OCI-LY7 (cell line): ENCODE data around the gene UNC13A. TPM values are rescaled to one million over a fixed set of nuclear protein-coding genes. Genes with fewer than 3 reads are reported as not detected.

Experiments
- BruUV-seq: library from RNA; stranded (reverse); fragments of 400-500 nt; replicated peaks from 2 replicates; lab custom pipeline; 2021; lab: Mats Ljungman, UMichigan
- CTCF ChIA-PET: fragments of 300-600 bp; sonication (Branson Sonifier 250); formaldehyde crosslinking; loops from one replicate; lab custom pipeline; 2022; ENCODE audit warnings: antibody characterized with exemption; ENCODE audit not compliant: unreplicated experiment; lab: Charles Lee
- POLR2A ChIA-PET: fragments of 300-600 bp; sonication (Branson Sonifier 250); formaldehyde crosslinking; loops from one replicate; lab custom pipeline; 2022; ENCODE audit warnings: antibody characterized with exemption; lab: Charles Lee
- DNase-seq: peaks from one replicate; pipeline ENCODE4 v3.0.0-alpha.2; 2015; ENCODE audit warnings: low spot score
- H2AFZ ChIP-seq: fragments of 200-600 bp; sonication (generic), shearing (Covaris generic); 2 replicates; pipeline ENCODE4 v1.6.1; 2014; ENCODE audit warnings: mild to moderate bottlenecking, antibody characterized with exemption, low read length, moderate library complexity
- H3K27ac ChIP-seq: fragments of 200-600 bp; sonication (generic); 2 replicates; pipeline ENCODE4 v1.5.1; 2014; ENCODE audit warnings: mixed run types, low read depth, mild to moderate bottlenecking, moderate library complexity, low read length, inconsistent platforms; ENCODE audit not compliant: poor library complexity, severe bottlenecking
- H3K36me3 ChIP-seq: fragments of 200-600 bp; sonication (generic); 2 replicates; pipeline ENCODE4 v1.6.1; 2014; ENCODE audit warnings: mild to moderate bottlenecking, antibody characterized with exemption, low read length, moderate library complexity, mixed read lengths; ENCODE audit not compliant: insufficient read depth
- H3K4me1 ChIP-seq: fragments of 200-600 bp; sonication (generic); 2 replicates; pipeline ENCODE4 v1.5.1; 2014; ENCODE audit warnings: mild to moderate bottlenecking, low read length; ENCODE audit not compliant: insufficient read depth, poor library complexity, severe bottlenecking
- H3K4me2 ChIP-seq: fragments of 200-600 bp; sonication (generic); 2 replicates; pipeline ENCODE4 v1.6.1; 2014; ENCODE audit warnings: mild to moderate bottlenecking, low read length
- H3K4me3 ChIP-seq: fragments of 200-600 bp; sonication (generic); 2 replicates; pipeline ENCODE4 v1.5.1; 2014; ENCODE audit warnings: mild to moderate bottlenecking, low read depth, low read length; ENCODE audit not compliant: poor library complexity, severe bottlenecking
- H3K79me2 ChIP-seq: fragments of 200-600 bp; sonication (generic); 2 replicates; pipeline ENCODE4 v1.6.1; 2016; ENCODE audit warnings: low read depth, mild to moderate bottlenecking, low read length, moderate library complexity, mixed read lengths; ENCODE audit not compliant: insufficient read depth
- H3K9me2 ChIP-seq: fragments of 200-600 bp; sonication (generic); 2 replicates; pipeline ENCODE4 v1.6.1; 2016; ENCODE audit warnings: mild to moderate bottlenecking, low read length, mixed read lengths; ENCODE audit not compliant: insufficient read depth
- H3K9me3 ChIP-seq: fragments of 200-600 bp; sonication (generic); 2 replicates; pipeline ENCODE4 v1.6.1; 2014; ENCODE audit warnings: mild to moderate bottlenecking, mixed run types, low read length, mixed read lengths
- H4K20me1 ChIP-seq: fragments of 200-600 bp; sonication (generic); 2 replicates; pipeline ENCODE4 v1.6.1; 2014; ENCODE audit warnings: mild to moderate bottlenecking, antibody characterized with exemption, low read length, moderate library complexity, mixed read lengths; ENCODE audit not compliant: insufficient read depth
- CTCF ChIP-seq: fragments of 200-600 bp; sonication (generic); conservative IDR thresholded peaks from 2 replicates; pipeline ENCODE4 v1.5.1; 2014; ENCODE audit warnings: mild to moderate bottlenecking, antibody characterized with exemption, low read length, moderate library complexity, mixed read lengths
- EZH2phosphoT487 ChIP-seq: fragments of 200-600 bp; sonication (generic); IDR thresholded peaks from 2 replicates; pipeline ENCODE4 v1.6.1; 2018; ENCODE audit warnings: low read depth, borderline replicate concordance, mild to moderate bottlenecking, mixed run types, antibody characterized with exemption, low read length, moderate library complexity, mixed read lengths
- intact Hi-C: fragments of 100-400 bp; cut with micrococcal nuclease; formaldehyde crosslinking; loops from one replicate; pipeline ENCODE4 v1.10.0; 2022; ENCODE audit not compliant: unreplicated experiment
- total RNA-seq, 2 experiments: library from RNA; depleted of rRNA in 1 of 2; stranded (reverse); fragments of >200 nt in 1 of 2; shearing (Covaris generic) in 1 of 2; gene quantifications; 2 replicates each; pipeline ENCODE4 v1.2.3, GENCODE V29; 2014 to 2022

Gene UNC13A
- total RNA-seq, 2 experiments from 2014 or later, result 0.72 to 0.92 TPM

GRCh38 chr19:17557466-17557865, 130.7 kb downstream of the UNC13A start:
- peaks cover 14% of the 10 kb centered on the region for H3K4me1 ChIP-seq
- H3K9me3 ChIP-seq, result no peaks in the 10 kb centered on the region
- H3K4me2 ChIP-seq, result no peak overlapping the region
- no TSS peak for BruUV-seq
- DNase-seq, result no peak
- no peak overlapping the region for H3K4me3 ChIP-seq
- intact Hi-C loops, result no loop called here
- ChIA-PET CTCF (no interaction called here), POLR2A (interaction anchor here (1.2 kb wide), 1 partner anchor 290 kb away, joined by 7 read pairs; the partner anchor contains the start of gene JAK3)
- 0 out of 2 replicates have a peak, but pooled peaks cover 4% of the 10 kb centered on the region for H4K20me1 ChIP-seq
- H3K36me3 ChIP-seq, result peaks cover 64% of the 10 kb centered on the region
- no peak overlapping the region for H3K27ac ChIP-seq
- no peak for TF ChIP-seq CTCF
- TF ChIP-seq EZH2phosphoT487, result no peak
- H3K79me2 ChIP-seq, result peaks cover 24% of the 10 kb centered on the region
- H2AFZ ChIP-seq, result no peak overlapping the region
- no peaks in the 10 kb centered on the region for H3K9me2 ChIP-seq

- Histone ChIP-seq H4K20me1 (0 out of 2 replicates have a peak, but pooled peaks cover 4% of the 10 kb centered on the region), H3K79me2 (peaks cover 24% of the 10 kb centered on the region), H2AFZ (no peak overlapping the region), H3K9me3 (no peaks in the 10 kb centered on the region), H3K9me2 (no peaks in the 10 kb centered on the region), H3K36me3 (peaks cover 64% of the 10 kb centered on the region), H3K4me3 (peak overlapping the region; percentile 88), H3K4me2 (peak overlapping the region; percentile 97), H3K27ac (peak overlapping the region; percentile 44), H3K4me1 (peaks cover 14% of the 10 kb centered on the region)
- no TSS peak for BruUV-seq
- ChIA-PET CTCF (no interaction called here), POLR2A (interaction anchor here (1.2 kb wide), 1 partner anchor 291 kb away, joined by 7 read pairs; the partner anchor contains the start of gene JAK3)
- intact Hi-C loops, result no loop called here
- DNase-seq, result no peak
- TF ChIP-seq EZH2phosphoT487 (no peak), CTCF (no peak)
These were observed 131.2 kb downstream of the UNC13A start for GRCh38 chr19:17556995-17557394.
